NB4 (cell line): Measurements from ENCODE around the gene STAP2.

Experiments used
- CTCF ChIP-seq: IDR thresholded peaks from one replicate; pipeline ENCODE4 v1.5.1; 2012; ENCODE audit warnings: low read depth, low read length
- POLR2A ChIP-seq: IDR thresholded peaks from 2 replicates; pipeline ENCODE4 v1.6.1; 2011; ENCODE audit warnings: mild to moderate bottlenecking; ENCODE audit not compliant: insufficient read length; ENCODE audit errors: extremely low read depth
- TF ChIP-seq, protein P1 (sequence below): IDR thresholded peaks from 2 replicates; pipeline ENCODE4 v1.6.1; 2011; ENCODE audit warnings: low read depth, low read length

DNA sequence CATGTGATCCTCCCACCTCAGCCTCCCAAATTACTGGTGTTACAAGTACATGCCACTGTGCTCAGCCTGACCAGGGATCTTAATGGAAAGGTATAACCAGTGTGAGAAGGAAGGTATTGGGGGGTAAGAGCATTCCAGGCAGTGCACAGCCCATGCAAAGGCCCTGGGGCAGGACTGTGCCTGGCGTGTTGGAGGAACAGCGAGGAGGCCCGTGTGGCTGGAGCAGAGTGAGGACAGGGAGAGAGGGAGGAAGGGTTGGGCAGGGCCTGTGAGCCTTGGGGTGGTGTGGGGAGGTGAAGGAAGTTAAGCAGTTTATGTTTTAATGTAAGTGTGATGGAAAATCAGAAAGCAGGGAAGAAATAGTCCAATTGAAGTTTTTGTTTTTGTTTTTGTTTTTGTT lies 38.0 kb downstream of the STAP2 start:
- TF ChIP-seq CTCF = no peak
- TF ChIP-seq, protein P1, sequence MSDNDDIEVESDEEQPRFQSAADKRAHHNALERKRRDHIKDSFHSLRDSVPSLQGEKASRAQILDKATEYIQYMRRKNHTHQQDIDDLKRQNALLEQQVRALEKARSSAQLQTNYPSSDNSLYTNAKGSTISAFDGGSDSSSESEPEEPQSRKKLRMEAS = no peak
- no peak for TF ChIP-seq POLR2A
